Measurements from ENCODE around the gene ERBIN. TPM values are rescaled to one million over a fixed set of nuclear protein-coding genes. Genes with fewer than 3 reads are reported as not detected.
A peak's percentile ranks its signal among the peaks of the same experiment; 100 is the strongest.

The ERBIN gene
- total and polyA plus RNA-seq, 2 of the 4 experiments (the other 2 are of a cell fraction) = 25.8 to 70.1 TPM

- Histone ChIP-seq H4K91ac (ENCODE audit: insufficient read depth, low read depth, low read length) (no peak overlapping the region), H3K4me1 (ENCODE audit: control insufficient read depth, insufficient read depth, low read length) (no peaks in the 10 kb centered on the region), H4K8ac (ENCODE audit: low read depth in 2 of 2, low read length in 2 of 2) (no peak overlapping the region), H3K9me3 (ENCODE audit: control insufficient read depth, insufficient read depth, low read length) (no peaks in the 10 kb centered on the region), H3K9ac (ENCODE audit: low read depth, low read length) (no peak overlapping the region), H2AFZ (replicated peaks; ENCODE audit: low read length, poor library complexity) (no peak overlapping the region), H3K4ac (ENCODE audit: low read depth, low read length) (no peak overlapping the region), H3K27me3 (ENCODE audit: control insufficient read depth, insufficient read depth, low read length) (no peaks in the 10 kb centered on the region), H2BK120ac (ENCODE audit: low read depth, low read length) (no peak overlapping the region), H2AK9ac (replicated peaks; ENCODE audit: low read depth, low read length, poor library complexity) (no peak overlapping the region), H3K9me1 (ENCODE audit: insufficient read depth, low read length) (no peaks in the 10 kb centered on the region), H3K36me3 (ENCODE audit: control insufficient read depth, insufficient read depth, low read length) (peaks cover 14% of the 10 kb centered on the region), H3K14ac (replicated peaks; ENCODE audit: low read depth, low read length) (no peak overlapping the region), H4K5ac (ENCODE audit: low read depth, low read length) (no peak overlapping the region), H3K4me3 (ENCODE audit: insufficient read depth, low read depth, low read length) (no peak overlapping the region), H2AK5ac (ENCODE audit: low read depth, low read length) (no peak overlapping the region), H2BK15ac (ENCODE audit: low read depth, low read length) (no peak overlapping the region), H4K20me1 (ENCODE audit: insufficient read depth, low read length) (no peaks in the 10 kb centered on the region), H3K23ac (ENCODE audit: low read depth, low read length) (no peak overlapping the region), H2BK20ac (ENCODE audit: low read depth, low read length) (no peak overlapping the region), H2BK5ac (ENCODE audit: low read depth, low read length, poor library complexity, severe bottlenecking) (no peak overlapping the region), H3K18ac (ENCODE audit: low read depth, low read length) (no peak overlapping the region), H3K79me1 (ENCODE audit: low read depth in 1 of 2, low read length in 2 of 2) (no peaks in the 10 kb centered on the region; a peak in 3 of 4 replicates), H3K56ac (ENCODE audit: extremely low read depth, insufficient read depth, low read length) (no peak overlapping the region), H3K27ac (ENCODE audit: insufficient read depth, low read length) (no peak overlapping the region), H3K4me2 (ENCODE audit: low read depth, low read length) (no peak overlapping the region)
- DNase-seq (no peak), ATAC-seq (ENCODE audit: low read depth) (no peak)
- ChIA-PET POLR2A (ENCODE audit: unreplicated experiment) (no interaction called here), CTCF (no interaction called here)
- in situ Hi-C loops (cut with MboI; ENCODE audit: low sequenced_read_pairs) (no loop called here), dilution Hi-C loops (cut with HindIII; ENCODE audit: low sequenced_read_pairs, unreplicated experiment) (no loop called here), intact Hi-C loops (cut with micrococcal nuclease) (no loop called here)
- no TSS peak for BruUV-seq (replicated peaks)
- no CpG with 5 or more reads among the region's 2 CpGs for WGBS, 2 experiments (ENCODE audit: extremely low coverage in 2 of 2, insufficient read length in 1 of 2)
- TF ChIP-seq CHD1 (IDR thresholded peaks at IDR 0.05; ENCODE audit: low read depth, low read length) (no peak), CEBPB (IDR thresholded peaks at IDR 0.05; ENCODE audit: low read depth, low read length) (peak; percentile 76)
These were observed 154.3 kb downstream of the ERBIN start for GRCh38 chr5:66080664-66081063.
